ENCODE data around the gene DLX2. TPM values are rescaled to one million over a fixed set of nuclear protein-coding genes. Genes with fewer than 3 reads are reported as not detected.

Gene DLX2
- total and polyA plus RNA-seq, 4 donors: 0.50 TPM; not detected in 3

- no peaks in the 10 kb centered on the region for H3K4me1 ChIP-seq (ENCODE audit: control insufficient read depth in 1 of 2, insufficient read depth in 2 of 2, low read length in 2 of 2)
- no peaks in the 10 kb centered on the region for H3K27me3 ChIP-seq (ENCODE audit: control insufficient read depth in 1 of 2, insufficient read depth in 2 of 2, low read length in 1 of 2)
- H3K36me3 ChIP-seq (ENCODE audit: control insufficient read depth in 1 of 2, insufficient read depth in 2 of 2, low read length in 1 of 2): no peaks in the 10 kb centered on the region
- ATAC-seq (ENCODE audit: low FRiP score) (no peak), DNase-seq (no peak)
- H3K4me3 ChIP-seq (ENCODE audit: low read length in 2 of 2): no peak overlapping the region
- no peaks in the 10 kb centered on the region for H3K9me3 ChIP-seq (ENCODE audit: control insufficient read depth, low read length)
- intact Hi-C loops (cut with DNase I): loop anchor here in 1 of 2 donors (5.0 to 10.0 kb wide), 3 partner anchors 115 to 538 kb away; partner anchors contain the start of gene METAP1D
- WGBS, 2 donors: 68 to 69% methylated on average over 30 to 31 of the region's 31 CpGs
- no peak overlapping the region for H3K27ac ChIP-seq (ENCODE audit: low read depth in 1 of 2, low read length in 2 of 2)
Observed at GRCh38 chr2:172109988-172110811, 7.5 kb upstream of the DLX2 start.

- Histone ChIP-seq H3K9me3 (ENCODE audit: control insufficient read depth, low read length) (no peaks in the 10 kb centered on the region), H3K36me3 (ENCODE audit: control insufficient read depth in 1 of 2, insufficient read depth in 2 of 2, low read length in 1 of 2) (no peaks in the 10 kb centered on the region), H3K4me3 (ENCODE audit: low read length in 2 of 2) (no peak overlapping the region), H3K27me3 (ENCODE audit: control insufficient read depth in 1 of 2, insufficient read depth in 2 of 2, low read length in 1 of 2) (no peaks in the 10 kb centered on the region), H3K4me1 (ENCODE audit: control insufficient read depth in 1 of 2, insufficient read depth in 2 of 2, low read length in 2 of 2) (no peaks in the 10 kb centered on the region), H3K27ac (ENCODE audit: low read depth in 1 of 2, low read length in 2 of 2) (no peak overlapping the region)
- intact Hi-C loops (cut with DNase I): loop anchor here in 1 of 2 donors (10.0 kb wide), 2 partner anchors 115 to 405 kb away; partner anchors contain the start of gene METAP1D
- ATAC-seq (ENCODE audit: low FRiP score) (no peak), DNase-seq (no peak)
- WGBS, 2 donors: 42 to 44% methylated on average over 29 of the region's 29 CpGs
Observed at GRCh38 chr2:172109256-172109987, 6.7 kb upstream of the DLX2 start.

- H3K36me3 ChIP-seq (ENCODE audit: control insufficient read depth in 1 of 2, insufficient read depth in 2 of 2, low read length in 1 of 2): no peaks in the 10 kb centered on the region
- H3K4me1 ChIP-seq (ENCODE audit: control insufficient read depth in 1 of 2, insufficient read depth in 2 of 2, low read length in 2 of 2): no peaks in the 10 kb centered on the region
- intact Hi-C loops (cut with DNase I): loop anchor here in 1 of 2 donors (10.0 kb wide), 2 partner anchors 114 to 404 kb away; partner anchors contain the start of gene METAP1D
- H3K9me3 ChIP-seq (ENCODE audit: control insufficient read depth, low read length): no peaks in the 10 kb centered on the region
- 42 to 49% methylated on average over 8 of the region's 8 CpGs for WGBS, 2 donors
- ATAC-seq (ENCODE audit: low FRiP score) (no peak), DNase-seq (no peak)
- no peak overlapping the region for H3K27ac ChIP-seq (ENCODE audit: low read depth in 1 of 2, low read length in 2 of 2)
- no peak overlapping the region for H3K4me3 ChIP-seq (ENCODE audit: low read length in 2 of 2)
- no peaks in the 10 kb centered on the region for H3K27me3 ChIP-seq (ENCODE audit: control insufficient read depth in 1 of 2, insufficient read depth in 2 of 2, low read length in 1 of 2)
Observed at GRCh38 chr2:172108587-172108930, 5.9 kb upstream of the DLX2 start.

GRCh38 chr2:172107690-172108586 is 5.2 kb upstream of the DLX2 start:
- DNase-seq (no peak), ATAC-seq (ENCODE audit: low FRiP score) (peak; percentile 19)
- 16 to 20% methylated on average over 51 of the region's 51 CpGs for WGBS, 2 donors
- no peak overlapping the region for H3K27ac ChIP-seq (ENCODE audit: low read depth in 1 of 2, low read length in 2 of 2)
- no peak overlapping the region for H3K4me3 ChIP-seq (ENCODE audit: low read length in 2 of 2)
- no peaks in the 10 kb centered on the region for H3K27me3 ChIP-seq (ENCODE audit: control insufficient read depth in 1 of 2, insufficient read depth in 2 of 2, low read length in 1 of 2)
- intact Hi-C loops (cut with DNase I): loop anchor here in 1 of 2 donors (10.0 kb wide), 2 partner anchors 113 to 403 kb away; partner anchors contain the start of gene METAP1D
- H3K36me3 ChIP-seq (ENCODE audit: control insufficient read depth in 1 of 2, insufficient read depth in 2 of 2, low read length in 1 of 2): no peaks in the 10 kb centered on the region
- H3K4me1 ChIP-seq (ENCODE audit: control insufficient read depth in 1 of 2, insufficient read depth in 2 of 2, low read length in 2 of 2): no peaks in the 10 kb centered on the region
- H3K9me3 ChIP-seq (ENCODE audit: control insufficient read depth, low read length): no peaks in the 10 kb centered on the region

GRCh38 chr2:172106108-172106961 is 3.6 kb upstream of the DLX2 start:
- intact Hi-C loops (cut with DNase I): loop anchor here in 1 of 2 donors (10.0 kb wide), 2 partner anchors 112 to 402 kb away; partner anchors contain the start of gene METAP1D
- H3K4me3 ChIP-seq (ENCODE audit: low read length in 2 of 2): no peak overlapping the region
- no peaks in the 10 kb centered on the region for H3K9me3 ChIP-seq (ENCODE audit: control insufficient read depth, low read length)
- whole genome bisulfite sequencing, 2 donors: 6% methylated on average over 44 of the region's 44 CpGs
- H3K27me3 ChIP-seq (ENCODE audit: control insufficient read depth in 1 of 2, insufficient read depth in 2 of 2, low read length in 1 of 2): no peaks in the 10 kb centered on the region
- no peaks in the 10 kb centered on the region for H3K36me3 ChIP-seq (ENCODE audit: control insufficient read depth in 1 of 2, insufficient read depth in 2 of 2, low read length in 1 of 2)
- DNase-seq (no peak), ATAC-seq (ENCODE audit: low FRiP score) (peak; percentile 20)
- no peak overlapping the region for H3K27ac ChIP-seq (ENCODE audit: low read depth in 1 of 2, low read length in 2 of 2)
- H3K4me1 ChIP-seq (ENCODE audit: control insufficient read depth in 1 of 2, insufficient read depth in 2 of 2, low read length in 2 of 2): no peaks in the 10 kb centered on the region

- intact Hi-C loops (cut with DNase I): loop anchor here in 1 of 2 donors (10.0 kb wide), 2 partner anchors 111 to 401 kb away; partner anchors contain the start of gene METAP1D
- no peak for DNase-seq
- Histone ChIP-seq H3K4me1 (ENCODE audit: control insufficient read depth in 1 of 2, insufficient read depth in 2 of 2, low read length in 2 of 2) (no peaks in the 10 kb centered on the region), H3K27me3 (ENCODE audit: control insufficient read depth in 1 of 2, insufficient read depth in 2 of 2, low read length in 1 of 2) (no peaks in the 10 kb centered on the region), H3K4me3 (ENCODE audit: low read length in 2 of 2) (no peak overlapping the region), H3K36me3 (ENCODE audit: control insufficient read depth in 1 of 2, insufficient read depth in 2 of 2, low read length in 1 of 2) (no peaks in the 10 kb centered on the region), H3K9me3 (ENCODE audit: control insufficient read depth, low read length) (no peaks in the 10 kb centered on the region), H3K27ac (ENCODE audit: low read depth in 1 of 2, low read length in 2 of 2) (no peak overlapping the region)
- 11 to 14% methylated on average over 23 of the region's 23 CpGs for WGBS, 2 donors
- no peak for ATAC-seq (ENCODE audit: low FRiP score)
Observed at GRCh38 chr2:172105471-172106107, 2.9 kb upstream of the DLX2 start.

GRCh38 chr2:172103471-172104272 is 972 bp upstream of the DLX2 start:
- ATAC-seq (ENCODE audit: low FRiP score) (peak; percentile 57), DNase-seq (peak; percentile 88 to 94)
- intact Hi-C loops (cut with DNase I): loop anchor here in 1 of 2 donors (10.0 kb wide), 2 partner anchors 109 to 399 kb away; partner anchors contain the start of gene METAP1D
- Histone ChIP-seq H3K9me3 (ENCODE audit: control insufficient read depth, low read length) (no peaks in the 10 kb centered on the region), H3K4me1 (ENCODE audit: control insufficient read depth in 1 of 2, insufficient read depth in 2 of 2, low read length in 2 of 2) (no peaks in the 10 kb centered on the region), H3K36me3 (ENCODE audit: control insufficient read depth in 1 of 2, insufficient read depth in 2 of 2, low read length in 1 of 2) (no peaks in the 10 kb centered on the region), H3K27ac (ENCODE audit: low read depth in 1 of 2, low read length in 2 of 2) (no peak overlapping the region), H3K4me3 (ENCODE audit: low read length in 2 of 2) (no peak overlapping the region), H3K27me3 (ENCODE audit: control insufficient read depth in 1 of 2, insufficient read depth in 2 of 2, low read length in 1 of 2) (no peaks in the 10 kb centered on the region)
- 9 to 12% methylated on average over 25 of the region's 25 CpGs for WGBS, 2 donors

Data from aorta (tissue), 5 donors.